HG02852 (cell line): ENCODE data around the gene SLC14A1.

Experiments
- ATAC-seq: cut with Tn5 transposase; IDR thresholded peaks from one replicate; pipeline ENCODE4 v1.9.1; 2021; ENCODE audit warnings: mild to moderate bottlenecking, moderate library complexity; ENCODE audit not compliant: unreplicated experiment

The SLC14A1 gene

DNA sequence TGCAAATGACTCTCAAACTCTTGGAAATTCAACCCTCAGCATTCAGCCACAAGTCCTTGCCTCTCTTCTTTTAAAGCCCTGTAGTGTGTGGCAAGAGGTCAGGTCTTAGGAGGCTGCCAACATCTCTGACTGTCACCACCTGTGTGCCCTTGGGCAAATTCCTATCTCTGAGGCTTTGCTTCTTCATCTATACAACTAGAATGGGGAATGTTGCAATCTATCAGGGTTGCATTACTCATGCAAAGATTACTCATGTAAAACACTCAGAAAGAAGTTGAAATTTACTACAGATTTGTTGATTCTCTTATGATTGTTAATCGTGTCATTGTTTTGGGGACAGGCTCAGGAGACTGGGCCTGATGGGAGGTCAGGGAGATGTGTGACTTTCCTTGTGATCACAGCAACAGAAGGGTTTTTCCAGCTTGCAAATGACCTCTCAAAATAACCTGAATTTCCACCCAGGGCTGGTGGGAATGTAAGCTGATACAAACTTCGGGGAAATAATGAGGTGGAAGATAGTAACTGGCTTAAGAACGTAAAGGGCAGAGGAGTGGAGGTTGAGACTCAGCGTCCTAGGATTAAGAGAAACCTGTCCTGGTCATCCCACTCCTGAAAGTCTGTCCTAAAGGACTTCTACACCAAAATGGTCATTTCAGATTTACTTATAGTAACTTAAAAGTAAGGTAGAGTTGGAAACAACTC is 69.4 kb downstream of the SLC14A1 start:
- ATAC-seq, result no peak

DNA sequence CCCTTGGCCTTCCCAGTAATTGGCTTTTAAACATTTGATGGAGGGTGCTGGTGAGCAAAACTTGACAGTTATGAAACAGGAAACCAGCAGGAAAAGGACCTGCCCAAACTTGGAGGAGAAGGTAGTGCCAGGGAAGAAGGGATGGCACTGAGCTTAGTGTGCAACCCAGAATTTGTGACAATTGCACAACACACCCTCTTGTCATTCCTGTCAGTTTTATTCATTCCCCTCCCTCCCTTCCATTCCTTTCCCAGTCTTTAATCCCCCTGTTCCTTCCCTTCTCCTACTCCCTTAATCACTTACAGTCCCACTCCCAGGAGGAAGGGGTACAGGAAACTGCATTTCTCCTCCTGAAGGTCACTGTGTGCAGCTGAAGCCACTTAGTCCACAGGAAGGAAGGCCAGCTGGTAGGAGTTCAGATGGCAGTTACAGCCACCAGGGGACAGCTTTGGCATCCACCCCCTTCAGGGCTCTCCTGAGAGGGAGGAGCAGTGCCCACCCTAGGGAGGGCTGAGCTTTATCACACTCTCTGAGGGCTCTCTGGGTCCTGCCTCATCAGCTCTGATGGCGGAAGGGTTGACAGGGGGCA is 77.5 kb downstream of the SLC14A1 start:
- no peak for ATAC-seq
